Tibial nerve (tissue), 4 donors: ENCODE measurements around the gene GPATCH2. TPM values are rescaled to one million over a fixed set of nuclear protein-coding genes. Genes with fewer than 3 reads are reported as not detected.
A peak's percentile ranks its signal among the peaks of the same experiment; 100 is the strongest.

Experiments used
- DNase-seq, 2 donors: peaks; one replicate each; pipeline ENCODE4 v3.0.0-alpha.2; 2019; ENCODE audit warnings: low spot score in 2 of 2
- H3K27ac ChIP-seq, 4 donors: fragments of 200-600 bp; sonication (generic) in 3 of 4; one replicate each; pipeline ENCODE4 v1.5.1; 2017 to 2019; ENCODE audit warnings: mild to moderate bottlenecking in 1 of 4
- H3K27me3 ChIP-seq, 2 donors: fragments of 200-600 bp; sonication (generic) in 1 of 2; one replicate each; pipeline versions ENCODE4 v1.5.1 to v1.6.0; 2017 to 2019
- H3K36me3 ChIP-seq, 3 donors: fragments of 200-600 bp; sonication (generic); one replicate each; pipeline ENCODE4 v1.5.1; 2018 to 2019
- H3K4me1 ChIP-seq, 4 donors: fragments of 200-600 bp; sonication (generic) in 3 of 4; one replicate each; pipeline ENCODE4 v1.5.1; 2017 to 2019
- H3K4me3 ChIP-seq, 4 donors: fragments of 200-600 bp; sonication (generic) in 3 of 4; one replicate each; pipeline ENCODE4 v1.5.1; 2017 to 2019; ENCODE audit warnings: mild to moderate bottlenecking in 1 of 4, moderate library complexity in 1 of 4
- H3K9me3 ChIP-seq, 4 donors: fragments of 200-600 bp; sonication (generic) in 3 of 4; one replicate each; pipeline ENCODE4 v1.5.1; 2017 to 2019
- EP300 ChIP-seq, 2 donors: sonication (generic); formaldehyde crosslinking; IDR thresholded peaks; one replicate each; pipeline ENCODE4 v1.6.1; 2017; ENCODE audit warnings: antibody characterized with exemption in 2 of 2, mild to moderate bottlenecking in 1 of 2
- POLR2A ChIP-seq, 2 donors: fragments of 450-650 bp; IDR thresholded peaks; one replicate each; pipeline ENCODE4 v1.6.1; 2017; ENCODE audit warnings: antibody characterized with exemption in 2 of 2, mild to moderate bottlenecking in 2 of 2, moderate library complexity in 2 of 2
- WGBS, 2 donors: methylation state at CpG; one replicate each; pipeline ENCODE4 v1.1.5; 2018; 5-methylcytosine and 5-hydroxymethylcytosine counted together
- total RNA-seq, 4 donors: library from RNA; depleted of rRNA; stranded (reverse); fragments of >200 nt; gene quantifications; one replicate each; pipeline ENCODE4 v1.1.0, GENCODE V29; 2016
- TF ChIP-seq, protein P1 (sequence below), 5 experiments: fragments of 200-600 bp in 3 of 5; fragments of 450-650 bp in 2 of 5; sonication (generic) in 3 of 5; IDR thresholded peaks; one replicate each; pipeline ENCODE4 v1.5.1; 2016 to 2019; ENCODE audit warnings: antibody characterized with exemption in 5 of 5, mild to moderate bottlenecking in 3 of 5, moderate library complexity in 2 of 5

Gene GPATCH2
- total RNA-seq, 4 donors from 2014 or later: 12.5 to 21.0 (median 18.9) TPM

- H3K9me3 ChIP-seq: no peaks in the 10 kb centered on the region
- no peak overlapping the region for H3K4me3 ChIP-seq
- no peaks in the 10 kb centered on the region for H3K36me3 ChIP-seq
- no peaks in the 10 kb centered on the region for H3K4me1 ChIP-seq
- no peak for DNase-seq
- TF ChIP-seq, protein P1, sequence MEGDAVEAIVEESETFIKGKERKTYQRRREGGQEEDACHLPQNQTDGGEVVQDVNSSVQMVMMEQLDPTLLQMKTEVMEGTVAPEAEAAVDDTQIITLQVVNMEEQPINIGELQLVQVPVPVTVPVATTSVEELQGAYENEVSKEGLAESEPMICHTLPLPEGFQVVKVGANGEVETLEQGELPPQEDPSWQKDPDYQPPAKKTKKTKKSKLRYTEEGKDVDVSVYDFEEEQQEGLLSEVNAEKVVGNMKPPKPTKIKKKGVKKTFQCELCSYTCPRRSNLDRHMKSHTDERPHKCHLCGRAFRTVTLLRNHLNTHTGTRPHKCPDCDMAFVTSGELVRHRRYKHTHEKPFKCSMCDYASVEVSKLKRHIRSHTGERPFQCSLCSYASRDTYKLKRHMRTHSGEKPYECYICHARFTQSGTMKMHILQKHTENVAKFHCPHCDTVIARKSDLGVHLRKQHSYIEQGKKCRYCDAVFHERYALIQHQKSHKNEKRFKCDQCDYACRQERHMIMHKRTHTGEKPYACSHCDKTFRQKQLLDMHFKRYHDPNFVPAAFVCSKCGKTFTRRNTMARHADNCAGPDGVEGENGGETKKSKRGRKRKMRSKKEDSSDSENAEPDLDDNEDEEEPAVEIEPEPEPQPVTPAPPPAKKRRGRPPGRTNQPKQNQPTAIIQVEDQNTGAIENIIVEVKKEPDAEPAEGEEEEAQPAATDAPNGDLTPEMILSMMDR (IDR thresholded peaks at IDR 0.05): no peak
- no peak for TF ChIP-seq EP300 (IDR thresholded peaks at IDR 0.05)
- no peak for TF ChIP-seq POLR2A (IDR thresholded peaks at IDR 0.05)
- no peak overlapping the region for H3K27ac ChIP-seq
- no peaks in the 10 kb centered on the region for H3K27me3 ChIP-seq
- WGBS, 2 donors: 44 to 46% methylated on average over 8 of the region's 8 CpGs
Measured at GRCh38 chr1:217403026-217403720, 227.7 kb downstream of the GPATCH2 start.

- WGBS, 2 donors: 90 to 93% methylated on average over 2 of the region's 2 CpGs
- no peaks in the 10 kb centered on the region for H3K27me3 ChIP-seq
- no peaks in the 10 kb centered on the region for H3K36me3 ChIP-seq
- H3K27ac ChIP-seq: no peak overlapping the region
- H3K4me3 ChIP-seq: no peak overlapping the region
- H3K4me1 ChIP-seq: no peaks in the 10 kb centered on the region
- TF ChIP-seq POLR2A (IDR thresholded peaks at IDR 0.05): no peak
- TF ChIP-seq EP300 (IDR thresholded peaks at IDR 0.05): no peak
- TF ChIP-seq, protein P1 (IDR thresholded peaks at IDR 0.05): no peak
- no peak for DNase-seq
- H3K9me3 ChIP-seq: no peaks in the 10 kb centered on the region
Measured at GRCh38 chr1:217402301-217402700, 228.6 kb downstream of the GPATCH2 start.

DNA sequence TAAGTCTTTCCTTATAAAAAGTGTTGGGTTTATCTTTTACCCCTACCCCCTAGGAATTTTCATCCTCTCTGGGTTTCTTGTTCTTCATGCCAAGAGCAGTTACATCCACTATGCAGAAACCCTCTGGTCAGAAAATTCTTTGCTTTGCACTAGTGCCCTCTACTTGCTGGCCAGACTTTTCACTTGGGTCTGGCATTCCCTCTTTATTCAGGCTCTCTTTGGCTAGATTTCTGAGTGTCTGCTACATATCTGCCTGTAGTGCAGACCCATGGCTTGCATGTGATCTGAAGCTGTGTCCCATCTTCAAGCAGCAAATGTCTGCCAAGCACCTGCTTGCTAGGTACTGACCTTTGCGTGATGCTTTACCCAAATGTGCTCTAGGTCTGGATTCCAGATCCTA is 237.0 kb downstream of the GPATCH2 start:
- Histone ChIP-seq H3K9me3 (no peaks in the 10 kb centered on the region), H3K27ac (no peak overlapping the region), H3K36me3 (no peaks in the 10 kb centered on the region), H3K27me3 (no peaks in the 10 kb centered on the region), H3K4me3 (no peak overlapping the region), H3K4me1 (no peaks in the 10 kb centered on the region)
- TF ChIP-seq POLR2A (IDR thresholded peaks at IDR 0.05): no peak
- TF ChIP-seq, protein P1 (IDR thresholded peaks at IDR 0.05): peak in 1 of 5 experiments; percentile 12
- 80 to 85% methylated on average over 1 of the region's 1 CpG for WGBS, 2 donors
- DNase-seq: no peak

GRCh38 chr1:217392441-217392840 is 238.4 kb downstream of the GPATCH2 start:
- WGBS, 2 donors: 26% methylated on average over 3 of the region's 3 CpGs
- no peaks in the 10 kb centered on the region for H3K27me3 ChIP-seq
- no peaks in the 10 kb centered on the region for H3K4me1 ChIP-seq
- H3K9me3 ChIP-seq: no peaks in the 10 kb centered on the region
- H3K27ac ChIP-seq: no peak overlapping the region
- H3K36me3 ChIP-seq: no peaks in the 10 kb centered on the region
- TF ChIP-seq POLR2A (IDR thresholded peaks at IDR 0.05): no peak
- TF ChIP-seq EP300 (IDR thresholded peaks at IDR 0.05): no peak
- TF ChIP-seq, protein P1 (IDR thresholded peaks at IDR 0.05): no peak
- no peak for DNase-seq
- no peak overlapping the region for H3K4me3 ChIP-seq

DNA sequence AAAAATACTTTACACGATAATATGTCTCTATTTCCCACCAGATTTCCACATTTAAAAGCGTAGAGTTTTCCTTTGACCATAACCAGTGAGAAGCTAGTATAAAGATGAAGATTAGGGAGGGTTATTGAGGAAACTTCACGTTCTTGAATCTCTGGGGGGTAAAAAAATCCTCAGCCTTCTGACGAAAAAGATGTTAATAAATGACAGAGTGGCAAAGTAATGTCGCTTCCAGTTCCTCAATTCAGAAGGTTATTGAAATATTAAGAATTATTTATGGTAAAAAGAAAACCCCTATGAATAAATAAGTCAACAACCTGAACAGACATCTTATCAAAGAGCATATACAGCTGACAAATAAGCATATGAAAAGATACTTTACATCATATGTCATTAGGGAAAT is 241.0 kb downstream of the GPATCH2 start:
- WGBS, 2 donors: 84 to 87% methylated on average over 5 of the region's 5 CpGs
- Histone ChIP-seq H3K4me1 (no peaks in the 10 kb centered on the region), H3K9me3 (no peaks in the 10 kb centered on the region), H3K27ac (no peak overlapping the region), H3K4me3 (no peak overlapping the region), H3K36me3 (no peaks in the 10 kb centered on the region), H3K27me3 (no peaks in the 10 kb centered on the region)
- DNase-seq: no peak
- no peak for TF ChIP-seq EP300 (IDR thresholded peaks at IDR 0.05)
- TF ChIP-seq, protein P1 (IDR thresholded peaks at IDR 0.05): no peak
- no peak for TF ChIP-seq POLR2A (IDR thresholded peaks at IDR 0.05)
